Mesendoderm (in vitro differentiated cells): ENCODE measurements around the gene UGDH.
"Not testable (repeated sequence)": the region's sequence is repeated elsewhere in the genome, so short reads cannot be mapped to it uniquely, and the experiment has no call there.

Experiments used
- DNase-seq: peaks from one replicate; pipeline ENCODE4 v3.0.0; 2013
- H2AK5ac ChIP-seq: 2 replicates; pipeline ENCODE4 v1.6.1; 2013; ENCODE audit warnings: low read length, inconsistent platforms
- H2BK120ac ChIP-seq: 2 replicates; pipeline ENCODE4 v1.6.1; 2013; ENCODE audit warnings: low read depth, mild to moderate bottlenecking, low read length, moderate library complexity, mixed read lengths
- H2BK15ac ChIP-seq: replicated peaks from 2 replicates; pipeline ENCODE4 v1.6.1; 2013; ENCODE audit warnings: low read depth, mild to moderate bottlenecking, moderate library complexity
- H2BK5ac ChIP-seq: 2 replicates; pipeline ENCODE4 v1.6.1; 2013; ENCODE audit warnings: low read length, inconsistent platforms
- H3K18ac ChIP-seq: 2 replicates; pipeline ENCODE4 v1.6.1; 2013; ENCODE audit warnings: mild to moderate bottlenecking, low read length, mixed read lengths
- H3K23ac ChIP-seq: one replicate; pipeline ENCODE4 v1.6.1; 2013; ENCODE audit warnings: low read length
- H3K27ac ChIP-seq: 2 replicates; pipeline ENCODE4 v1.5.1; 2013; ENCODE audit warnings: low read depth, mild to moderate bottlenecking, inconsistent platforms, low read length, moderate library complexity
- H3K27me3 ChIP-seq: 2 replicates; pipeline ENCODE4 v1.6.1; 2013; ENCODE audit warnings: low read length, control low read depth, mild to moderate bottlenecking, inconsistent platforms; ENCODE audit not compliant: insufficient read depth, poor library complexity
- H3K36me3 ChIP-seq: 2 replicates; pipeline ENCODE4 v1.6.1; 2013; ENCODE audit warnings: low read length, inconsistent platforms; ENCODE audit not compliant: control insufficient read depth, insufficient read depth
- H3K4ac ChIP-seq: one replicate; pipeline ENCODE4 v1.6.1; 2013; ENCODE audit warnings: low read depth, mild to moderate bottlenecking, low read length, moderate library complexity
- H3K4me1 ChIP-seq: 2 replicates; pipeline ENCODE4 v1.6.1; 2013; ENCODE audit warnings: low read depth, low read length, inconsistent platforms; ENCODE audit not compliant: control insufficient read depth
- H3K4me2 ChIP-seq: 2 replicates; pipeline ENCODE4 v1.6.1; 2013; ENCODE audit warnings: low read length
- H3K4me3 ChIP-seq: 2 replicates; pipeline ENCODE4 v1.5.1; 2013; ENCODE audit warnings: mild to moderate bottlenecking, low read length
- H3K56ac ChIP-seq: one replicate; pipeline ENCODE4 v1.6.1; 2013; ENCODE audit warnings: low read length
- H3K79me1 ChIP-seq: 2 replicates; pipeline ENCODE4 v1.6.1; 2013; ENCODE audit warnings: low read length, inconsistent platforms
- H3K79me2 ChIP-seq: 2 replicates; pipeline ENCODE4 v1.6.1; 2013; ENCODE audit warnings: mild to moderate bottlenecking, low read length; ENCODE audit not compliant: control insufficient read depth, insufficient read depth
- H3K9ac ChIP-seq: 2 replicates; pipeline ENCODE4 v1.6.1; 2013; ENCODE audit warnings: low read length, inconsistent platforms
- H4K5ac ChIP-seq: one replicate; pipeline ENCODE4 v1.6.1; 2013; ENCODE audit warnings: low read length
- H4K8ac ChIP-seq: one replicate; pipeline ENCODE4 v1.6.1; 2013; ENCODE audit warnings: low read depth, mild to moderate bottlenecking, control low read depth, low read length, moderate library complexity
- WGBS: extraction: QIAGEN DNeasy Blood & Tissue Kit; methylation state at CpG from one replicate; pipeline ENCODE4 v1.1.7; 2013; ENCODE audit warnings: low lambda C conversion rate, missing lambda C conversion rate; ENCODE audit not compliant: insufficient coverage; ENCODE audit errors: extremely low coverage; 5-methylcytosine and 5-hydroxymethylcytosine counted together

Gene UGDH

DNA sequence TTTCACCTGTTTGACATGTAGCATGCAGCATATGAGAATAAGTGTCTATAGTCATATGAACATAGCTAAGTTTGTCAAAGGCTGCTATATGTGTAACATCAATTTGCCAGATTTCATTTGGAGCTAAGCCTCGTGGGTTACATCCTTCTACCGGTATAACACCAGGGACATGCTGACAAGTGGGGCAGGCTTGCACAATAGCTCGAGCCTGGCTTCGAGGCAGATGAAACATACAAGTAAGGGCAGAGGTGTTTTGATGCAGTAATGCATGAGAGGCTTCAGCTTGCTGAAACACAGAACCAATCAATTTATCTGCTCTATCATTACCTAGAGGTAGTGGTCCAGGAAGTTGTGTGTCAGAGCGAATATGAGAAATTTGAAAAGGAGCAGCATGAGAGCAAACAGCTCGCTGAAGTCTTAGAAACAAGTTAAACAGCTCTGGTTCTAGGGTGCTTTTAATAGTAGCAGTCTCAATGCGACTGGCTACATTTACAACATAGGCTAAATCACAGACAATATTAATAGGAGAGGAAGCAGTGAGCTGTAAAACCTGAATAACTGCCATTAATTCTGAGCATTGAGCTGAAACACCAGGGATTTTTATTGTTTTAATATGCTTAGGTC is 14.9 kb upstream of the UGDH start:
- Histone ChIP-seq H3K23ac (no peak overlapping the region), H2BK5ac (no peak overlapping the region), H3K56ac (no peak overlapping the region), H3K9ac (no peak overlapping the region), H4K8ac (no peak overlapping the region), H3K27ac (no peak overlapping the region), H3K18ac (no peak overlapping the region), H3K79me2 (no peaks in the 10 kb centered on the region), H3K27me3 (no peaks in the 10 kb centered on the region), H2AK5ac (no peak overlapping the region), H3K4ac (no peak overlapping the region), H2BK15ac (no peak overlapping the region), H3K36me3 (no peaks in the 10 kb centered on the region), H4K5ac (no peak overlapping the region), H3K4me3 (no peak overlapping the region), H3K4me1 (no peaks in the 10 kb centered on the region), H2BK120ac (no peak overlapping the region), H3K4me2 (no peak overlapping the region), H3K79me1 (no peaks in the 10 kb centered on the region)
- WGBS: no CpG with 5 or more reads among the region's 7 CpGs
- no peak for DNase-seq

- Histone ChIP-seq H3K36me3 (no peaks in the 10 kb centered on the region), H4K5ac (no peak overlapping the region), H3K9ac (no peak overlapping the region), H3K79me1 (no peaks in the 10 kb centered on the region), H2BK120ac (no peak overlapping the region), H3K4me3 (no peak overlapping the region), H3K56ac (no peak overlapping the region), H3K18ac (no peak overlapping the region), H2BK15ac (no peak overlapping the region), H3K23ac (no peak overlapping the region), H3K4ac (no peak overlapping the region), H4K8ac (no peak overlapping the region), H3K4me1 (no peaks in the 10 kb centered on the region), H3K27me3 (no peaks in the 10 kb centered on the region), H2AK5ac (no peak overlapping the region), H2BK5ac (no peak overlapping the region), H3K27ac (no peak overlapping the region), H3K4me2 (no peak overlapping the region), H3K79me2 (no peaks in the 10 kb centered on the region)
- no peak for DNase-seq
- WGBS: no CpG with 5 or more reads among the region's 5 CpGs
Measured at GRCh38 chr4:39539089-39539611, 11.9 kb upstream of the UGDH start.

DNA sequence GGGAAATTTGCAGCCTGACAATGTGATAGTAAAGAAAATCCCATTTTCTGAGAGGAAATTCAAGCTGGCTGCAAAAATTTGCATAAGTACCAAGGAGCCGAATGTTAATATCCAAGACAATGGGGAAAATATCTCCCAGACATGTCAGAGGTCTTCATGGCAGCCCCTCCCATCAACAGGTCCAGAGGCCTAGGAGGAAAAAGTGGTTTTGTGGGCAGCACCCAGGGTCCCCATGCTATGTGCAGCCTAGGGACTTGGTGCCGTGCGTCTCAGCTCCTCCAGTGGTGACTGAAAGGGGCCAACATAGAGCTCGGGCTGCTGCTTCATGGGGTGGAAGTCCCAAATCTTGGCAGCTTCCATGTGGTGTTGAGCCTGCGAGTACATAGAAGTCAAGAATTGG is 6.3 kb upstream of the UGDH start:
- no CpG with 5 or more reads among the region's 5 CpGs for WGBS
- no peak overlapping the region for H4K5ac ChIP-seq
- peaks cover 1% of the 10 kb centered on the region for H3K79me2 ChIP-seq
- no peak overlapping the region for H2BK15ac ChIP-seq
- no peak overlapping the region for H3K9ac ChIP-seq
- H2BK120ac ChIP-seq: no peak overlapping the region
- H3K18ac ChIP-seq: no peak overlapping the region
- H3K4ac ChIP-seq: no peak overlapping the region
- H2BK5ac ChIP-seq: no peak overlapping the region
- no peaks in the 10 kb centered on the region for H3K27me3 ChIP-seq
- DNase-seq: no peak
- no peaks in the 10 kb centered on the region for H3K4me1 ChIP-seq
- H4K8ac ChIP-seq: no peak overlapping the region
- H3K56ac ChIP-seq: no peak overlapping the region
- H2AK5ac ChIP-seq: no peak overlapping the region
- H3K4me2 ChIP-seq: no peak overlapping the region
- H3K4me3 ChIP-seq: no peak overlapping the region
- no peak overlapping the region for H3K27ac ChIP-seq
- H3K36me3 ChIP-seq: no peaks in the 10 kb centered on the region
- no peak overlapping the region for H3K23ac ChIP-seq
- H3K79me1 ChIP-seq: no peaks in the 10 kb centered on the region

GRCh38 chr4:39532237-39532636 is 5.0 kb upstream of the UGDH start:
- not testable (repeated sequence) for H3K4me3 ChIP-seq, H3K27ac ChIP-seq, H3K36me3 ChIP-seq, H3K79me2 ChIP-seq, H3K4ac ChIP-seq, H2BK120ac ChIP-seq, H4K5ac ChIP-seq, H3K4me2 ChIP-seq, H3K27me3 ChIP-seq, DNase-seq, H2AK5ac ChIP-seq, H3K9ac ChIP-seq, H3K23ac ChIP-seq, H3K56ac ChIP-seq, H4K8ac ChIP-seq, H2BK5ac ChIP-seq, H2BK15ac ChIP-seq, H3K18ac ChIP-seq, H3K4me1 ChIP-seq, H3K79me1 ChIP-seq
- no CpG with 5 or more reads among the region's 3 CpGs for WGBS

DNA sequence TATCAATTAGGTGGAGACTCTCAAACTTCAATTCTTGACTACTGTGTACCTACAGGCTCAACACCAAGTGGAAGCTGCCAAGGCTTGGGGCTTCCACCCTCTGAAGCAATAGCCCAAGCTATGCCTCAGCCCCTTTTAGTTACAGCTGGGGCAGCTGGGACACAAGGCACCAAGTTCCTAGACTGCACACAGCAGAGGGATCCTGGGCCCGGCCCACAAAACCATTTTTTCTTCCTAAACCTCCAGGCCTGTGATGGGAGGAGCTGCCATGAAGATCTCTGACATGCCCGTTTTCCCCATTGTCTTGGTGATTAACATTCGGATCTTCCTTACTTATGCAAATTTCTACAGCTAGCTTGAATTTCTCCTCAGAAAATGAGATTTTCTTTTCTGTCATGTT is 3.4 kb upstream of the UGDH start:
- no peak overlapping the region for H3K27ac ChIP-seq
- no peak overlapping the region for H3K9ac ChIP-seq
- no peak overlapping the region for H3K23ac ChIP-seq
- H3K79me1 ChIP-seq: no peaks in the 10 kb centered on the region
- H3K4ac ChIP-seq: no peak overlapping the region
- no peak overlapping the region for H2AK5ac ChIP-seq
- no peaks in the 10 kb centered on the region for H3K4me1 ChIP-seq
- no peaks in the 10 kb centered on the region for H3K36me3 ChIP-seq
- H2BK120ac ChIP-seq: no peak overlapping the region
- peaks cover 11% of the 10 kb centered on the region for H3K79me2 ChIP-seq
- no peaks in the 10 kb centered on the region for H3K27me3 ChIP-seq
- no peak overlapping the region for H3K4me3 ChIP-seq
- no peak for DNase-seq
- no peak overlapping the region for H4K8ac ChIP-seq
- no peak overlapping the region for H3K18ac ChIP-seq
- H2BK5ac ChIP-seq: no peak overlapping the region
- H2BK15ac ChIP-seq: no peak overlapping the region
- WGBS: no CpG with 5 or more reads among the region's 3 CpGs
- no peak overlapping the region for H3K56ac ChIP-seq
- no peak overlapping the region for H4K5ac ChIP-seq
- H3K4me2 ChIP-seq: no peak overlapping the region

DNA sequence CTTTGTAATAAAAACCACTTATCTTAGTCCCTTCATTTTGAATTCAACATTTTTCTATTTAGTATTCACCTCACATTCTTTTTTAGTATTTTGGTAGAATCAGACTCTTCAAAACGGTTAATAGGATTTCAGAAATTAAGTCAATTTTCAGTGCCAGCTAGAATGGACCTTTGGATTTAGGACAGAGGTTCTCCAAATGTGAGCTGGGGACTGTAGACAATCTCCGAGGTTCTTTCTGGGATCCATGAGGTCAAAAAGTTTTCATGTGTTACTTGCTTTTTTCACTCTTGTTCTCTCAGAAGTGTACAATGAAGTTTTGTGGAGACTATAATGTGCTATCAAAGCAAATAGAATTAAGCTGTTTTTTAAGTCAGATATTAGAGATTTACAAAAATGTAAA is 2.3 kb upstream of the UGDH start:
- Histone ChIP-seq H3K27ac (no peak overlapping the region), H3K56ac (no peak overlapping the region), H3K36me3 (no peaks in the 10 kb centered on the region), H3K9ac (no peak overlapping the region), H2AK5ac (no peak overlapping the region), H3K4ac (no peak overlapping the region), H3K79me1 (peaks cover 3% of the 10 kb centered on the region), H2BK5ac (no peak overlapping the region), H2BK15ac (no peak overlapping the region), H3K4me3 (no peak overlapping the region), H3K23ac (no peak overlapping the region), H4K8ac (no peak overlapping the region), H3K79me2 (peaks cover 18% of the 10 kb centered on the region), H2BK120ac (no peak overlapping the region), H3K4me1 (no peaks in the 10 kb centered on the region), H4K5ac (no peak overlapping the region), H3K27me3 (no peaks in the 10 kb centered on the region), H3K4me2 (no peak overlapping the region), H3K18ac (no peak overlapping the region)
- no peak for DNase-seq
- WGBS: no CpG with 5 or more reads among the region's 2 CpGs
